Hair follicular keratinocyte (primary cell): Measurements from ENCODE around the gene MX1. TPM values are rescaled to one million over a fixed set of nuclear protein-coding genes. Genes with fewer than 3 reads are reported as not detected.

Experiments
- total RNA-seq: library from RNA; depleted of rRNA; stranded (reverse); fragments of >200 nt; gene quantifications from 2 replicates; pipeline ENCODE4 v1.2.3, GENCODE V29; 2015

The MX1 gene, protein sequence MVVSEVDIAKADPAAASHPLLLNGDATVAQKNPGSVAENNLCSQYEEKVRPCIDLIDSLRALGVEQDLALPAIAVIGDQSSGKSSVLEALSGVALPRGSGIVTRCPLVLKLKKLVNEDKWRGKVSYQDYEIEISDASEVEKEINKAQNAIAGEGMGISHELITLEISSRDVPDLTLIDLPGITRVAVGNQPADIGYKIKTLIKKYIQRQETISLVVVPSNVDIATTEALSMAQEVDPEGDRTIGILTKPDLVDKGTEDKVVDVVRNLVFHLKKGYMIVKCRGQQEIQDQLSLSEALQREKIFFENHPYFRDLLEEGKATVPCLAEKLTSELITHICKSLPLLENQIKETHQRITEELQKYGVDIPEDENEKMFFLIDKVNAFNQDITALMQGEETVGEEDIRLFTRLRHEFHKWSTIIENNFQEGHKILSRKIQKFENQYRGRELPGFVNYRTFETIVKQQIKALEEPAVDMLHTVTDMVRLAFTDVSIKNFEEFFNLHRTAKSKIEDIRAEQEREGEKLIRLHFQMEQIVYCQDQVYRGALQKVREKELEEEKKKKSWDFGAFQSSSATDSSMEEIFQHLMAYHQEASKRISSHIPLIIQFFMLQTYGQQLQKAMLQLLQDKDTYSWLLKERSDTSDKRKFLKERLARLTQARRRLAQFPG
- 2.1 and 7.4 TPM in 2 replicates for total RNA-seq

DNA sequence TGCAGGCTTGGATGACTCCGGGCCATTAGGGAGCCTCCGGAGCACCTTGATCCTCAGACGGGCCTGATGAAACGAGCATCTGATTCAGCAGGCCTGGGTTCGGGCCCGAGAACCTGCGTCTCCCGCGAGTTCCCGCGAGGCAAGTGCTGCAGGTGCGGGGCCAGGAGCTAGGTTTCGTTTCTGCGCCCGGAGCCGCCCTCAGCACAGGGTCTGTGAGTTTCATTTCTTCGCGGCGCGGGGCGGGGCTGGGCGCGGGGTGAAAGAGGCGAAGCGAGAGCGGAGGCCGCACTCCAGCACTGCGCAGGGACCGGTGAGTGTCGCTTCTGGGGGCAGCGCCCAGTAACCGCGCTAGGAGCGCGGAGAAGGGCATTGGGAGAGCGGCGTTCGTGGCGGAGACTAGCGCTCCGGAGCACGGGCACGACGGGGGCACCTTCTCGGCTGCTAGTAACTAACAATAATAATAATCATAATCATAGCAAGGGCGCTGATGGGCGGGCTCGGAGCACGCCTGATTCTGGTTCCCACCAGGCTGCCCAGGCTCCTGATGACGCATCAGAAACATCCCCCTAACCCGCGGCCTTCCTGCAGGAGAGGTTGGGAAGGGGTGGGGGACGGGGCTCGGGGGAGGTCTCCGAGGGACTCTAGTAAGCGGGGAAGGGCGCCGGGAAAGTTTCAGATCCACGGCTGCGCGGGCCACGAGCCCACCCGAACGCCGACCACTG is at the start of gene MX1:
MX1 (plus strand) TSS at position 286 of the 722 bp plus-strand sequence. CDS start 5,832 bp downstream, outside the sequence.

DNA sequence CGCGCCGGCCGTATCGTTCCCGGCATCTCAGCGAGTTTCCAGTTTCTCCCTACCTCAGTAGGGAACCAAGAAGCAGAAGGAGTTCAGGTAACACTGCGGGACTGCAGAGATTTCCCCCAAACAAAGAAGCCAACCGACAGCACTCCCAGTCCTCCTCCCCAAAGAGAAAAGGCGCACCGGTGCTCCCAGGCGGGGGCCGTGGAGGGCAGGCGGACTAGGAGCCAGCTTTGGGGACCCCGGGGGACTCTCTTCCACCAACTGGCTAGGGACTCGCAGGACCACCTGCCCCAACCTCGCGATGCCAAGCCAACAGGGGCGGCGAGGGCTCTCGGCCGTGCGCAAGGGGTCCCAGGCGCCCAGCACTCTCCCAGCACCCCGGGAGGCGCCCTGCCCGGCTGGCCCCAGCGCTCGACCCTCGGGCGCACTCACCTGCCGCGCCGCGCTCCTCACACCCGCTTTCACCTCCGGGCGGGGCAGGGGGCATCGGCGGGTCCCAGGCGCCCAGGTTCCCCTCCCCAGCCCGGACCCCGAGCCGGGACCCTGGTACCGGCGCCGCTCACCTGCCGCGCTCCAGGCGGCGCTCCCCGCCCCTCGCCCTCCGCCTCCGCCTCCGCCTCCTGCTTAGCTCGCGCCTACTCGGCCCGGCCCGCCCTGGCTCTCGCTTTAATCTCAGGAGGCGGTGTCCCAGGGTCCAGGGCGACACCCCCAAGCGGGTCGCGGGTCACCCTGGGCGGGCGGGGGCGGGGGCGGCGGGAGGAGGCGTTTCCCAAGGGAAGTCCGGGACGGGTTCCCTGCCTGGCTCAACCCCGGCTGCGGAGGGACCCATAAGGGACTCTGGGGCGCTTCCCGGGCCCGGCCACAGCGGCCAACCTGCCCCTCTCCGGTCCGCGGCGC is 81.7 kb downstream of the MX1 start, which contains the start of gene TMPRSS2:
TMPRSS2 (minus strand) TSS at position 638 of the 894 bp plus-strand sequence. CDS start 10,025 bp downstream, outside the sequence.

Other genes starting within 250 kb of the MX1 start
- not detected in 2 replicates for gene FAM3B, start 109.4 kb upstream of the MX1 start, total RNA-seq
- gene MX2, start 64.2 kb upstream of the MX1 start, total RNA-seq = 0.55 TPM in 1 of 2 replicates, not detected in the other
- not detected in 2 replicates for gene TMPRSS2, start 81.9 kb downstream of the MX1 start, total RNA-seq